Pulmonary artery endothelial cell (primary cell): Measurements from ENCODE around the gene HBM. TPM values are rescaled to one million over a fixed set of nuclear protein-coding genes. Genes with fewer than 3 reads are reported as not detected.
"Not testable (repeated sequence)": the region's sequence is repeated elsewhere in the genome, so short reads cannot be mapped to it uniquely, and the experiment has no call there.

Experiments used
- DNase-seq: peaks from one replicate; pipeline ENCODE4 v3.0.0-alpha.2; 2011; ENCODE audit warnings: low read depth, low spot score
- total RNA-seq: library from RNA; depleted of rRNA; stranded (reverse); fragments of >200 nt; gene quantifications from 2 replicates; pipeline ENCODE4 v1.2.3, GENCODE V29; 2014

Gene HBM
- total RNA-seq, 1 donor from 2014 or later, result not detected

- DNase-seq, result no peak
Measured at GRCh38 chr16:167122-167690, 1.4 kb downstream of the HBM start.

- DNase-seq, result no peak
Measured at GRCh38 chr16:168424-168823, 2.6 kb downstream of the HBM start.

GRCh38 chr16:169014-169413 lies 3.2 kb downstream of the HBM start:
- no peak for DNase-seq

- DNase-seq, result not testable (repeated sequence)
Measured at GRCh38 chr16:170088-170507, 4.3 kb downstream of the HBM start.

- DNase-seq, result no peak
Measured at GRCh38 chr16:170788-171187, 5.0 kb downstream of the HBM start.

- DNase-seq, result not testable (repeated sequence)
Measured at GRCh38 chr16:172374-172941, 6.7 kb downstream of the HBM start, which contains the start of gene HBA2. Gene HBA2 (plus strand): TSS chr16:172876. CDS start chr16:172913, 37 bp downstream.

GRCh38 chr16:173211-173854 lies 7.6 kb downstream of the HBM start:
- DNase-seq, result not testable (repeated sequence)

- DNase-seq, result not testable (repeated sequence)
Measured at GRCh38 chr16:173928-174769, 8.4 kb downstream of the HBM start.

GRCh38 chr16:175011-175949 lies 9.5 kb downstream of the HBM start:
- no peak for DNase-seq

GRCh38 chr16:176006-176405 lies 10.2 kb downstream of the HBM start:
- DNase-seq, result not testable (repeated sequence)

GRCh38 chr16:176477-177382 lies 11.0 kb downstream of the HBM start, which contains the start of gene HBA1:
Gene HBA1 (plus strand): TSS chr16:176680. CDS start chr16:176717, 37 bp downstream.
- not testable (repeated sequence) for DNase-seq

- DNase-seq, result no peak
Measured at GRCh38 chr16:177394-177822, 11.6 kb downstream of the HBM start.

- no peak for DNase-seq
Measured at GRCh38 chr16:177981-178667, 12.3 kb downstream of the HBM start.

GRCh38 chr16:178668-179015 lies 12.9 kb downstream of the HBM start:
- DNase-seq, result no peak

GRCh38 chr16:179211-180092 lies 13.7 kb downstream of the HBM start:
- no peak for DNase-seq

- no peak for DNase-seq
Measured at GRCh38 chr16:180101-180675, 14.4 kb downstream of the HBM start, which contains the start of gene HBQ1. Gene HBQ1 (plus strand): TSS chr16:180459. CDS start chr16:180487, 28 bp downstream.

GRCh38 chr16:180681-181564 lies 15.1 kb downstream of the HBM start:
- no peak for DNase-seq
